Measurements from ENCODE around the gene ZNRF1. TPM values are rescaled to one million over a fixed set of nuclear protein-coding genes. Genes with fewer than 3 reads are reported as not detected.

Gene ZNRF1
- total RNA-seq, 1 experiment from 2014 or later: 48.2 TPM

DNA sequence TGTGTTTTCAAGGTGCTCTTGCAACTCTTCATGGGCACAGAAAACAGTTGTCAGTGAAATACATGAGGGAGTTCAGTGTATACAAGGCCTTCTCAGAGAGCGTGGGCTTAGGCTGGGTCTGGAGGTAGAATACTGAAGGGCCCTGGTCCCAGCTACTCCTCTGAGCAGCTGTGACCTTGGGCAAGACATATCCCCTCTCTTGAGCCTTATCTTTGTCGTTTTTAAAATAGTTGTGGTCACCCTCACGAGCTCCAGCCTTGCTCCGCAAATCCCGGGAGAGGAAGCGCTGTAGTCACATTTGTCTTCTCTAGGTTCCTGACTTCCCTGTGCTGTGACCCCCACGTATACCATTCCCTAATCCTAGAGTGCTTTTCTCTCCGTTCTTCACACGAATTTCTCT, 3.6 kb downstream of the ZNRF1 start:
- no TSS peak for BruUV-seq (replicated peaks)
- TF ChIP-seq, protein P1, sequence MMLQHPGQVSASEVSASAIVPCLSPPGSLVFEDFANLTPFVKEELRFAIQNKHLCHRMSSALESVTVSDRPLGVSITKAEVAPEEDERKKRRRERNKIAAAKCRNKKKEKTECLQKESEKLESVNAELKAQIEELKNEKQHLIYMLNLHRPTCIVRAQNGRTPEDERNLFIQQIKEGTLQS (IDR thresholded peaks at IDR 0.05): no peak
- TF ChIP-seq SRF (IDR thresholded peaks at IDR 0.05; ENCODE audit: low read depth) (no peak), SP1 (IDR thresholded peaks at IDR 0.05; ENCODE audit: low read depth) (no peak), CEBPB (IDR thresholded peaks at IDR 0.05; ENCODE audit: low read depth) (no peak), RAD21 (IDR thresholded peaks at IDR 0.05; ENCODE audit: low read depth) (no peak), EGR1 (IDR thresholded peaks at IDR 0.05; ENCODE audit: low read depth) (no peak), CBX3 (IDR thresholded peaks at IDR 0.05; ENCODE audit: low read depth) (no peak), JUND (IDR thresholded peaks at IDR 0.05) (no peak), TCF7L2 (IDR thresholded peaks at IDR 0.05; ENCODE audit: borderline replicate concordance, extremely low read depth, insufficient read depth, insufficient read length) (no peak)
- TF ChIP-seq, protein P2, sequence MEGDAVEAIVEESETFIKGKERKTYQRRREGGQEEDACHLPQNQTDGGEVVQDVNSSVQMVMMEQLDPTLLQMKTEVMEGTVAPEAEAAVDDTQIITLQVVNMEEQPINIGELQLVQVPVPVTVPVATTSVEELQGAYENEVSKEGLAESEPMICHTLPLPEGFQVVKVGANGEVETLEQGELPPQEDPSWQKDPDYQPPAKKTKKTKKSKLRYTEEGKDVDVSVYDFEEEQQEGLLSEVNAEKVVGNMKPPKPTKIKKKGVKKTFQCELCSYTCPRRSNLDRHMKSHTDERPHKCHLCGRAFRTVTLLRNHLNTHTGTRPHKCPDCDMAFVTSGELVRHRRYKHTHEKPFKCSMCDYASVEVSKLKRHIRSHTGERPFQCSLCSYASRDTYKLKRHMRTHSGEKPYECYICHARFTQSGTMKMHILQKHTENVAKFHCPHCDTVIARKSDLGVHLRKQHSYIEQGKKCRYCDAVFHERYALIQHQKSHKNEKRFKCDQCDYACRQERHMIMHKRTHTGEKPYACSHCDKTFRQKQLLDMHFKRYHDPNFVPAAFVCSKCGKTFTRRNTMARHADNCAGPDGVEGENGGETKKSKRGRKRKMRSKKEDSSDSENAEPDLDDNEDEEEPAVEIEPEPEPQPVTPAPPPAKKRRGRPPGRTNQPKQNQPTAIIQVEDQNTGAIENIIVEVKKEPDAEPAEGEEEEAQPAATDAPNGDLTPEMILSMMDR (IDR thresholded peaks at IDR 0.05 in 2 of 3, conservative IDR thresholded peaks at IDR 0.05 in 1 of 3; ENCODE audit: borderline replicate concordance in 1 of 3, insufficient read depth in 1 of 3, low read depth in 2 of 3, low read length in 2 of 3): no peak
- ATAC-seq (no peak), DNase-seq (ENCODE audit: low read depth, low spot score) (no peak)
- H4K20me1 ChIP-seq (ENCODE audit: insufficient read depth): peaks cover 4% of the 10 kb centered on the region; the same call in 1 of the 2 replicates
- peak overlapping the region; percentile 40; the same call in 1 of the 2 replicates for H3K4me2 ChIP-seq (ENCODE audit: low read length)
- no peak overlapping the region for H3K27ac ChIP-seq (ENCODE audit: low read depth, low read length)
- ChIA-PET RAD21 (ENCODE audit: low non-redundant PET in 1 of 2, low total read pairs in 2 of 2, uncharacterized antibody in 2 of 2, unreplicated experiment in 2 of 2) (no interaction called here), POLR2A (interaction anchor here (1.0 kb wide), 1 partner anchor 114 kb away, joined by 3 read pairs; the partner anchor contains the start of gene LDHD), CTCF (no interaction called here)
- no peaks in the 10 kb centered on the region for H3K27me3 ChIP-seq (ENCODE audit: insufficient read depth, low read length)
- peaks cover 34 to 55% of the 10 kb centered on the region in 2 experiments for H3K4me1 ChIP-seq (ENCODE audit: control insufficient read depth in 1 of 2, insufficient read depth in 2 of 2, low read length in 2 of 2)
- intact Hi-C loops (cut with micrococcal nuclease): no loop called here
- H3K9me3 ChIP-seq (ENCODE audit: control insufficient read depth in 1 of 2, insufficient read depth in 1 of 2, low read depth in 1 of 2, low read length in 2 of 2): no peaks in the 10 kb centered on the region
- no peak overlapping the region for H3K9ac ChIP-seq (ENCODE audit: low read length)
- 0 out of 4 replicates have a peak, but pooled peaks cover 0 to 3% of the 10 kb centered on the region in 2 experiments for H3K36me3 ChIP-seq (ENCODE audit: control insufficient read depth in 1 of 2, insufficient read depth in 2 of 2, low read length in 2 of 2)
- H3K4me3 ChIP-seq (replicated peaks in 1 of 2; ENCODE audit: low read depth in 1 of 2, low read length in 2 of 2): no peak overlapping the region
- H3K9me2 ChIP-seq (ENCODE audit: insufficient read depth): no peaks in the 10 kb centered on the region
- H3K79me2 ChIP-seq (ENCODE audit: insufficient read depth, low read length): peaks cover 81% of the 10 kb centered on the region
- no peak overlapping the region for H2AFZ ChIP-seq (ENCODE audit: low read depth, low read length, poor library complexity, severe bottlenecking)
